NCI-H187 (cell line): ENCODE data around the gene MPP4.
"Not testable (repeated sequence)": the region's sequence is repeated elsewhere in the genome, so short reads cannot be mapped to it uniquely, and the experiment has no call there.

Experiments used
- DNase-seq, 2 experiments: peaks; one replicate each; lab custom pipeline; 2025; lab: John Stamatoyannopoulos, UW

The MPP4 gene

DNA sequence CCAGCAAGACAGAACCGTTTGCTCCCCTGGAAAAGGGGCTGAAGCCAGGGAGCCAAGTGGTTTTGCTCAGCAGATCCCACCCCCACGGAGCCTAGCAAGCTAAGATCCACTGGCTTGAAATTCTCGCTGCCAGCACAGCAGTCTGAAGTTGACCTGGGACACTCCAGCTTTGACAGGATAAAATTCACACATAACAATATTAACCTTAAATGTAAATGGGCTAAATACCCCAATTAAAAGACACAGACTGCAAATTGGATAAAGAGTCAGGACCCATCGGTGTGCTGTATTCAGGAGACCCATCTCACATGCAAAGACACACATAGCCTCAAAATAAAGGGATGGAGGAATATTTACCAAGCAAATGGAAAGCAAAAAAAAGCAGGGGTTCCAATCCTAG is 27.2 kb downstream of the MPP4 start:
- not testable (repeated sequence) for DNase-seq

DNA sequence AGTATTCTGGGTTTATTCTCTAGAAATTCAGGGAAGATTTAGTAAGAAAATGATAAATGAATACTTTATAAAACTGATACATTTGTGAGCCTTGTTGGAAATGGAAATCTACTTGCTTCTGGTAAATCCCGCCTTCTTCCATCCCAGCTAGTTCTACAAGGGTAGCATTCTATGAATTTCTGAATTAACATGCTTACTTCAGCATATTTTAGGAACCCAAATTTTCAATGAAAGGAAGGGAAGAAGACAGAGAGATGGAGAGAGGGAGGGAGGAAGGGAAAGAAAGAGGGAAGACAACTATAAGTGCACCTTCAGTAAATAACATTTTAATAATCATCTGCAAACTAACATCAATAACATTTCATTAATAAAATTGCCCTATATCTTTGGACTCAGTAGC is 28.6 kb downstream of the MPP4 start:
- no peak for DNase-seq

DNA sequence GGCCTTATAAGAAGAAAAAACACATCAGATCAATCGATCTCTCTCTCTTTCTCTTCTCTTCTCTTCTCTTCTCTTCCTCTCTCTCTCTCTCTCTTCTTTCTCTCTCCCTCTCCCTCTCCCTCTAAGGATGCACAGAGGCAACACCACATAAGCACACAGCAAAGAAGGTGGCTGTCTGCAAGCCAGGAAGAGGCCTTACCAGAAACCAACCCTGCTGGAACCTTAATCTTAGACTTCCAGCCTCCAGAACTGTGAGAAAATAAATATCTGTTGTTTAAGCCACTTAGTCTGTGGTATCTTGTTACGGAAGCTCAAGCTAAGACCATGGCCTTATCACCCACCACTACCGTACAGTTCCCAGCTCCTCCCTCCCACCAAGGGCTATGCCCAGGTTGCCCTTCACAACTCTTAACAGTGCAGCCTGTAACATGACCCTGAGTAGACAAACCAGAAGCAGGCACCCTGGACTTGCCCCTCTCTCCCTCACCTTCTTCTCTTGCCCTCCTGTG is 30.0 kb downstream of the MPP4 start:
- DNase-seq, result no peak

DNA sequence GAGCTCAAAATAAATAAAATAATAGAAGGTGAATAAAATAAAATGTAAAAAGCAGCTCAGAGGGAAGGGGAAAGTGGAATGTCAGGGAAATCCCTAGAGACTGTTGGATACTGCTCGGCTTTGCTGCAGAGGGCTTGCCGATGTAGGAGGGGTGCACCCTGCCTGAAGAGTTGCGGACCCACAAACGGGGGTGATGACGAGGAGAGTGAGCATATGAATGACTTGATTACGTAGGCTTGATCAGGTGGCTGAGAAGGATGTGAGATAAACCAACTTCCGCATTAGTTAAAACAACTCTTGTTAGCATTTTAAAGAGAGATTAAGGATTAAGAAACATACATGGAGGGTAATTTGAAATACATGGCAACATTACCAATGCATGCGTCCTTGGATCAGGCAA is 34.1 kb downstream of the MPP4 start:
- DNase-seq, result no peak

DNA sequence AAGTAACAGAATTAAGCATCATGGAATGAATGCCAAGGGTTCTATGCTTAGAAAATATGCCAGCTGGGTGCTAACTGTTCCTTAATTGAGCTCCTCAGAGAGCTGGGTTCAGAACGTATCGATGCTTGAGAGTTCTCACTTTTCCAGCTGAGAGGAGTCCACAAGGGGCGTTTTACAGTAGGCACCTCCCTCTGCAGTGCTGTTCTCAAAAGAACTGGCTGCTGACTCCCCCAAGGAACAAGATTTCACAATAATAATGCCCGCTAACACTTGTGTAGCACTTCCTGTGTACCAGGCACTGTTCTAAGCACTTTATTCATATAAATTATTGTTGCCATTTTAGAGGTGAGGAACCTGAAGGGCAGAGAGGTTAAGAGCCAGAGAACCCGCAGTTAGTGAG is 37.1 kb downstream of the MPP4 start:
- no peak for DNase-seq

DNA sequence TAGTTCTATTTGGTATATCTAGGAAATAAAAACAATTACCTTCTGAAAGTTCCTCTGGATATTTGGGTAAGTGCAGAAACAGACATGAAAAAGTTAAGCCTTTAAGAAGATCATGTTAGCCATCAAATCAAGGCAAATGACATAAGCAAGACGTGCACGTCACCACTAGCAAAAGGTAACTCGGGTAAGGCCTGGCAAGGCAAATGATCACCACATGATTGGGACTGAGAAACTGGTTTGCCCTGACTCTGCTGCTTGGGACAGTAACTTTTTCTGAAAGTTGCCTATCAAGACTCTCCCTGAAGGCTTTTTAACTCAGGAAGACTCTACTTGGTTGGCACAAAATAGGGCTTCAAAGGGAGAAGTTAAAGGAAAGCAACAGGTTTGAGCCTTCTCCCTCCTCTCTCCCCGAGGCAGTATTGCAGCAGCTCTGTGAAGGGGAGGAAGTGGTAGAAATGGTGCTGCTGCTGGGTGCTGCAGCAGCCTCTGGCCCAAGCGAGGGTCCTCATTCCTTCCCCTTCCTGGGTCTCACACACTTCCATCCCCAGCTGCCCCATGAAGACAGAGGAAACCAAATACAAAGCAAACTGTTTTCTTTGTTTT is 38.0 kb downstream of the MPP4 start:
- no peak for DNase-seq

DNA sequence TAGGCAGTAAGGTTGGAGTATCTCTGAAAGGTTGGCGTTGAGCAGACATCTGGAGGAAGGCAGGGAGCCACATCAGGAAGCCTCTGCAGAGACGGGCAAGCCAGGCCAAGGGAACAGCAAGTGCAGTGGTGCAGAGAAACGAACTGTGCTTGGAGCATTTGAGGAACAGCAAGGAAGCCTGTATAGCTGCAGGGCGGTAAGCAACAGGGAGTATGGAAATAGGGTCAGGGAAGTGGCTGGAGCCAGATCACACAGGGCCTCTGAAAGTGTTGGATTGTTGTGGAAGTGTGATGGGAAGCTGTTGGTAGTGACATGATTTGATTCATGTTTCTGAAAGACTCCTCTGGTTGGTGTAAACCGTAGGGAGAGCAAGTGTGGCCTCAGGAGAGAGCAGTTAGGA is 41.7 kb downstream of the MPP4 start:
- no peak for DNase-seq

DNA sequence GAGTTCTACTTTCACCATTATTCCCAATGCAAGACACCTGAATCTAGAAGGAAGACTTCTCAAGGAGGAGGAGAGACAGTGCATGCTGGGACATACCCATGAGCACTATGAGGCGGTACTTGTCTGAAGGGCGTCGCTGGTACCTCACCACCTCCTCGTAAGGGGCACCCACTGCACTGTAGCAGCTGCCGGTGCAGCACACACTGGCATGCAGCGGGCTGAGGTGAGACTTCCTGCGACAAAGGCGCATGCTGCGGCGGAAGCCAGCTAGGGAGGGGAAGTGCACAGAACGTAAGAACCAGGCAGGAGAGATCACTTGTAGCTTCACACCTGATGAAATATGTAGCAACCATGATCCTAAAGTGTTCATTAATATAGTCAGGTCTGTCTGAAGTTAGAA is 42.3 kb downstream of the MPP4 start:
- DNase-seq, result no peak

DNA sequence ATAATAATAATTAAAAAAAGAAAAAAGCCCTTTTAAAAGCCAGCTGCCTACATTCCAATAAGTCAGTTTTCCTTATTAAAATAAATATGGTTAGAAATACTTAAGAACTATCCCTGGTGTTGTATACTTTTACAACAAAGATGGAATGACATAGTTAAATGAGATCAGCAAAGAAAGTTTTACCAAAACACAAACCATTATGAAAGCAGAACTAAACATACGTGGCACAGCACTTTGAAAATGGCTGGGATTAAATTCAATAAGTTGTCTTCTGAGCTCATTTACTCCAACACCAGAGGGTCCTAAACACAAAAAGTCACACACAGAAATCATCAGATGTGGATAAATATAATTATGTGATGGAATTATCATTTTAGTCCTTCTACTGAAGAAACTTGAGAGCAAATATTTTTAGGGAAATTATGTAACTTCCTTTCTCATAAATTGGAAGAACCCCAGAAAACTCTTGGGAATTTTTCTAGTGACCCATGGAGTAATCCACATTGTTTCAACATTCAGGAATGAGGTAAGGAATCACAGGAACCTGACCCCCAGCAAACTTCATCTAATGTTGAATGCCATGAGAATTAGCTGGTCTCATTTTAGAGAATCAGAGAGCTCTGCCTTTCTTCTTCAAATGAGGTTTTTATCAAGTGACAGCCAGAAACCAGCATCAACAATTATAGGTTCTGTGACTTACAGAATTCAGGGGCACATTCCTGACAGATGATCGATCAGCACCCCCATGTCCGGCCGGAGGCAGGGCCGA is 43.6 kb downstream of the MPP4 start:
- no peak for DNase-seq

DNA sequence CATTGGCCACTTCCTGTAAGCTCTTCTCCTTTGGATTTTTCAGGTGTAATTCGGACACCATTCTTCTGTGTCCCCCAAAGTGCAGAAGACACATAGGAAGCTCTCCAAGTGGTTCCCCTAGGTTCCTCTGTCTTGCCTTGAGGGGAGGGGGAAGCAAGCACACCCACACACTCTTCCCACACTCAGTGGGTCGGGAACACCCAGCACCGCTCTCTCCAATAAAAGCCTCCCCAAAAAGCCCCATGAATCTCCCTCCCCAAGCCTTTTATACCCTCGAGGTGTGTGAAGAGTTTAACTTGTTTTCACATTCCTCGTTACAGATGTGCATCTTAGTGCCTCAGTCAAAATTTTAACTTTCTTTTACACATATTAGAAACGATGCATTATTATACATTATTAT is 45.2 kb downstream of the MPP4 start:
- DNase-seq, result no peak

DNA sequence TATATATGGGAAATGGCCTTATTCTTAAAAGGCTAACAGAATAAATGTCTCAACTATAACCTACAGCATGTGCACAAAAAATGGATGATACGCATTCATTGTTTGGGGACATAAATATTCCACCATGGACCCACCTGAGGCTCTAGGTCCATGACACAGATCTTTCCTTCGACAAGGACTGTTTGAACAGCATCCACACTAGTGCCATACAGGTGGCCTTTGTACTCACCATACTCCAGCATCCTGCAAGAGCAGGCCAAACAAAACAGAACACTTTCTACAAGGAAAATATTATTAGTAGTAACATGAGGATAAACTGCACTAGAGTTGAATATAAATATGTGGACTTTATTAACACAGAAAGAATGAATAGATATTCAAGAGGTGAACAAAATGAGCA is 49.0 kb downstream of the MPP4 start:
- DNase-seq, result no peak

DNA sequence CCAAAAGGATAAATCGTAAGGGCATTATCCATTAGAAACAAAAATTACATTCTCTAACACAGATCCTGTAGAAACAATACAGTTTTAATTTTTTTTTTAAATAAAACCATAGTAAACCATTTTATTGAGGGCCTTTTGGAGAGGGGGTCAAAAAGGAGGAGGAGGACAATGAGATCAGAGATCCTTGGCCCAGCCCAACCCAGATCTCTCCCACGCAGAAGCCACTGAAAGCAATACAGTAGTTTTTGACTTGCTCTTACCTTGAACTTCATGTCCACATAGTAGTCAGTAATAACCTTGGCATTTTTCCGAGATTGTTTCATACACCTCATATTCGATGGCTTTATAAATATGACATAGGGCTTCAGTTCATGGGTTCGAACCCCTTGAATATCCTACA is 51.0 kb downstream of the MPP4 start:
- no peak for DNase-seq

DNA sequence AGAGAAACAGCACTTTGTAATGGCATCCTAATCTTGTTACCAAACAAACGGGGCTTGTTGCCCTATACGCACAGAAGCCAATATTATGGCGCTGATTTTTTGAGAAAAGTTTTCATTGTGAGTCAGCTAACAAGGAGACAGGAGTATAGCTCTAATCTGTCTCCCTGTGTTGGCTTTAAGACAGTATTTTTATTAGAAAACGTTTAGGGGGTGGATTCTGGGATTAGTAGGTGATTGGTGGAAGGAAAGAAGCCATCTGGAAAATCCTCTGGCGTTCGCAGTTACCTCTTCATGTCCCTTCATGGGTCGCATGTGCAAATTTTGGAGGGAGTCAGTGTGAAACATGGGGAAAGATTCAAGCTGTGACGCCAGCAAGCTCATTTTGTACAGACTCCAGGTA is 54.4 kb downstream of the MPP4 start:
- DNase-seq, result no peak

DNA sequence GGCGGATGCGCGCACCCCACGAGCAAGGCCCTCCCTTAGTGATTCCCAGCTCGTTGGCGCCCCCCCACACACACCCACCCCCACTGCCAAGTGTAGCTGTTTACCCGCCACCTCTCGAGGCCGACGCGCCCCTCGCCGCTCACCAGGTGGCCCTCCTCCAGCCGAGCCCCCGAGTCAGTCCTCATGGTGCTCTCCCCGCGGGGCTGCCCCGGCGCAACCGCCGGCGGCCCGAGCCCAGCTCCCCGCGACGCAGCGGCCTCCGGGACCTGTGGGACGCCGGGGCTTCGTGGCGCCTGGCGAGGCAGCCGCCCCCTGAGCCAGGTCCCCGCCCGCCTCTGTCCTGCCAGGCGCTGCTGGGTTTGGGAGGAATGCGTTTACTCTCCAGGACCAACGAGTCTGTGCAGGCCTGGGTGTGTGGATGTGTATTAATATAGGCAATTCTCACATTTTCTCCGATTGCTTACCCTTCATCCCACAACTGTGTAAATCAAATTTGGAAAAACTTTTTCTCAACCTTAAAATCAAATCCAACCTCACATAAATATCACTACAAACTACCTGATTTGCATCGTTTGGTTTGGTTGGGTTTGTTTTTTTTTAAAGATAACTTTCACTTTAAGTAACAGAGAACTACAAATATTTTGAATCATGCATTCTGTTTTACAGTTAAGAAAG is 55.1 kb downstream of the MPP4 start, which contains the start of gene TMEM237:
Gene TMEM237, minus strand, starts transcription at position 288 of the 675 bp plus-strand sequence. Its CDS starts 103 bp downstream, at position 185.
- no peak for DNase-seq

DNA sequence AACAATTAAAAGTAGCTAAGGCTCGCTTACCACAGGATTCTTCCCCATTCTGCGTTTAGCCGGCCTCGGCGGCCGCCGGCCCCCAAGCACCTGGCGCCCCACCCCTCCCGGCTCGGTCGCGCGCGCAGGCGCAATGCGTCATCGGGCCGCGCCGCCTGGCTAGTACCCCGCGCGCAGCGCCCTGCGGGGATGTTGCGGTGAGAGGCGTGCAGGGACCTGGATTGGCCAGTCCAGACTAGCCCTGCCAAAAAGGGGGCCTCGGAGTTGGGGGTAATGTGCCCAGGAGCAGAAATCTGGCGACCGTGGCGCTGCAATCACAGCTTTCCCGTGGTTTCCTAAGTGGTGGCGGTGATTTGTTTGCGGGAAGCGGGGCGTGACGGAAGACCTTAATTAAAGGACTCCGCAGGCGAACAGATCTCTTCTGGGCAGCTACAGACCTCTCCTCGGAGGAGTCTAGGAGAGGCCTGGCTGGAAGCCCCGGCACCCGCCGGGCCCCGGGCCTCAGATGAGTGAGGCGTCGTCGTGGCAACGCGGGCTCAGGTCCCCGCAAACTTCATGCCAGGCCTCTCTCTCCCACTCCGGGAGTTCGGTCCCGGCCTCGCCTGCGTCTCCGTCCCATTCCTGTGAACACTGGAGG is 55.7 kb downstream of the MPP4 start:
- peak; percentile 45 to 59 for DNase-seq

DNA sequence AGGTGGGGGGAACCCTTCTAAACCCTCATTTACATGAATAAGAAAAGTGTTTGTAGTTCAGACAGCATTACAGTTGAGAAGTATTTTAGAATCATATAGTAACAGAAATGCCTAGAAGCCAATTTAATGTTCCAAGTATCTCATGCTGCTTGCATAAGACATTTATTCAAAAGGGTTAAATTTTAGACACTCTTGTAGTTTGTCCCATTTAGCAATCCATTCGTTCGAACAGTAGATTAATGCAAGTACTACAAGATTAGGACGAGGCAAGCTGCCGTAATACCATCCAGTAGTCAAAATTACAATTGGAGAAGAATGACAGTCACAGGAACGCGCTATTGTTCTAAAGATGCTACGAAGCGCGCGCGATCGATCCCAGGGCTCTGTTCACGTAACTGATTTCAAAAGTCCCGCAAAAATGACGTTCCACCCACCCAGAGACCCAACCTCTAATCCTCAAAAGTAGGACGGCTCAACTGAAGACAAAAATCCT is 56.3 kb downstream of the MPP4 start:
- peak; percentile 45 to 59 for DNase-seq

DNA sequence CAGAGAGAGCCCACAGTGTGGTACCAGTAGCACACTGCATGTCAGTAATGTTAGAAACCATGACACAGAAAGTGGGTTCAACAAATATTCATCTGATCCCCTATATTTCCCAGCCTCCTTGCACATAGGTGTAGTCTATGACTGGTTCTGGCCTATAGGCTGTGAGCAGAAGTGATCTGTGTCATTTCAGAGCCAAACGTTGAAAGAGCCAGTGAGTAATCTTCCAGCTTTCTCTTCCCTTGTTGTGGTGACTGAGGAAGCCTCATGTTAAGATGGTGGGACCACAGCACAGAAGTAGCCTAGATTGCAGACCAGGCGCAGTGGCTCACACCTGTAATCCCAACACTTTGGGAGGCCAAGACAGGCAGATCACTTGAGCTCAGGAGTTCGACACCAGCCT is 59.2 kb downstream of the MPP4 start:
- DNase-seq, result no peak

DNA sequence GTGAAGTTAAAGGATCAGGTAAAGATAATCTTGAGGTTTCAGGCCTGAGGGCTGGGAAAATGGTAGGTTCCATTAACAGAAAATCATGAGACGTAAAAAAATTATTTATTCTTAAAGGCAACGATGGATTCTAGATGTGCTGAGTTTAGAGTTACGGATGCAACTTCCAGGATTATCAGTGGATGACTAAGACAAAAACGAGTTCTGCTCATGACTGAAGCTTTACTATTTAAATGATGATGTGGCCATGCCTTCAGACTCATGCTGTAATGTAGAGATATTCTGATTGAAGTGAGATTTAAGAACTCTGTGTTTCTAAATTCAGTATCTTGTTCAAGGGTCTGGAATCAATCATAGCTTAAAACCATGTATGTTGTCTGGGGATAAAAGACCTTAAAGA is 60.1 kb downstream of the MPP4 start:
- DNase-seq, result no peak

DNA sequence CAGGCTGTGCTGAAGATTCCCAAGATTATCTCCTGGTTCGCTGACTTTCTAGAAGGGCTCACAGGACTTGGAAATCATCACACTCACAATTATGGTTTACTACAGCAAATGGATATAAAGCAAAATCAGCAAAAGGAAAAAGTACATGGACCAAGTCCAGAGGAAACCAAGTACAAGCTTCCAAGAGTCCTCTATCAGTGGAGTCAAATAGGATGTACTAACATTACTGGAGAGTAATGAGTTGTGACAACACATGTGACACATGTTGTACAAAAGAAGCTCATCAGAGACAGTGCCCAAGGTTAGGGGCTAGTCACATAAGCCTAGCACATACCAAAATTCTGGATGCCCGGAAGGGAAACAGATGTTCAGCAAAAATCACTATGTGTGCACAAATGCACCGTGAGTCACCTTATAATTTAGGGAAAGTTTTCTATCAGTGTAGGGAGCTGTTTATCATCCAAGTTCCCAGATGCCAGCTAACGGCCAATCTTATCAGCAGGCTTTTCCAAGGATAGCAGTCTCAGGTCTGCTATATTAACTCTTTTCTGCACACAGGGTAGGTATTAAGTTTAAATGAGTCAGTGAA is 64.7 kb downstream of the MPP4 start:
- no peak for DNase-seq

DNA sequence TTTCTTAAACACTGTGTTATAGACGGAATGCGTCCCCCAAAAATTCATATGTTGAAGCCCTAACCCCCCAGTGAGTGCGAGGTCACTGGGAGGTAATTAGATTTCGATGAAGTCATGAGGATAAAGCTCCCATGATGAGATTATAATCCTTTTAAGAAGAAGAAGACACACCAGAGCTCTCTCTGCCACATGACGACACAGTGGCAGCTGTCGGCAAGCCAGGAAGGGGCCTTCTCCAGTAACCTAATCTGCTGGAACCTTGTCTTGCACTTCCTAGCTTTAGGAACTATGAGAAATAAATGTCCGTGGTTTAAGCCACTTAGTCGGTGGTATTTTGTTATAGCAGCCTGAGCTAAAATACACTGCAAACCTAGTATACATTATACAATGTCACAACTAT is 67.4 kb downstream of the MPP4 start:
- DNase-seq, result no peak

DNA sequence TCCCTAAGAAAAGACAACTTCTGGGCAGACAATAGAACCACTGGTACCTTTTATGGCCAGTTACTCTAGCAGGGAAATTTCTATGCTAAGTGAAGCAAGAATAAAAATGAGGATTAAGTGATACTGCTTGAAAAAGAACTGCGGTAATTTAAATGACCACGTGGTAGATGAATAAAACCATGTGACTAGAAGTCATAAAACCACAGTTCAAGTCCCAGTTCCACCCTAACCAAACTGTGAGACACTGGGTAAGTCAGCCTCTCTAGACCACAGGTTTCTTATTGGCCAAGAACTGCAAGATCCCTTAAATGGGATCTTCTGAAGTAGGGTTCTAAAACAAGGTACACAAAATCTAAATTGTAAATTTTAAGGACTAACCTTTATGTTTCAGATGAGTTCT is 67.9 kb downstream of the MPP4 start:
- DNase-seq, result no peak

DNA sequence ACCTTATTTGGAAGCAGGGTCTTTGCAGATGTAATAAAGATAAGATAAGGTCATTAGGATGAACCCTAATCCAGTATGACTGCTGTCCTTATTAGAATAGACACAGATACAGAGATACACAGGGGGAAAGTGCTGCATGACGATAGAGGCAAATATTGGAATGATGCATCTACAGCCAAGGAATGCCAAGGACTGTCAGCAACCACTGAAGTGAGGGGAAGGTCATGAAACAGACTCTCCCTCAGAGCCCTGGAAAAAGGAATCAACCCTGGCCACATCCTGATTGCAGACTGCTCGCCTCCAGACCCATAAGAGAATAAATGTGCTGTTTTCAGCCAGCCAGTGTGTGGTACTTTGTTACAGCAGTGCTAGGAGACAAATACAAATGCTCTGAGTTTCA is 69.9 kb downstream of the MPP4 start:
- DNase-seq, result no peak
